Measurements from ENCODE around the gene ZNF778.

DNA sequence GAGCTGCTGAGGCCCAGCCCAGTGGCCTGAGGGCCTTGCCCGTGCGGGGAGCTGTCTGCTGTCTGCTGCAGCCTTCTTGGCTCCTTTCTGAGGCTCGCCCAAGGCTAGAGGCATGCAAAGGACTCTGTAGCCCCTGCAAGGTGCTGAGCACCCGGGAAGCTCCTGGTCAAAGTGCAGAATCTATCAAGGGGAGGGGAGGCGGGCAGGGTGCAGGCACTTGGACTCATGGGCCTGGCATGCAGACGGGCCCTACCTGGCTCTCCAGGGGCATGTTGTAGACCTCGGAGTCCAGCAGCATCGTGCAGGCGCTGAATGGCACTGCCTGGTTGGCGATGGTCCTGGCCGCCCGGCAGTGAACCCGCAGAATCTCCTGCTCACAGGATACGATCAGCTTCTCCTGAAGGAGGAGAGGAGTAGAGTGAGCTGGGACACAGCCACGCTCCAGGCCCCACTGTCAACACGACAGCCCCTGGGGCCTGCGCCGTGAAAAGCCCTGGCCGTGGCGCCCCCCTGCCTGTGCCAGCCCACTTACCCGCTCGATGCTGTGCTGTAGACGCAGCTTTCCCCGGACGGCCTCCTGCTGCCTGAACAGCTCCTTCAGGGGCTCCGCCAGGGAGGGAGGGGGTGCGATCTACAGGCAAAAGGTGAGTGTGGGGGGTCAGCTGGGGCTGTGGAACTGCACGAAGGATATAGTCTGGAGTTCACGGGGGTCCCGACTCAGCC is 57.2 kb downstream of the ZNF778 start:
- TF ChIP-seq, protein P1, sequence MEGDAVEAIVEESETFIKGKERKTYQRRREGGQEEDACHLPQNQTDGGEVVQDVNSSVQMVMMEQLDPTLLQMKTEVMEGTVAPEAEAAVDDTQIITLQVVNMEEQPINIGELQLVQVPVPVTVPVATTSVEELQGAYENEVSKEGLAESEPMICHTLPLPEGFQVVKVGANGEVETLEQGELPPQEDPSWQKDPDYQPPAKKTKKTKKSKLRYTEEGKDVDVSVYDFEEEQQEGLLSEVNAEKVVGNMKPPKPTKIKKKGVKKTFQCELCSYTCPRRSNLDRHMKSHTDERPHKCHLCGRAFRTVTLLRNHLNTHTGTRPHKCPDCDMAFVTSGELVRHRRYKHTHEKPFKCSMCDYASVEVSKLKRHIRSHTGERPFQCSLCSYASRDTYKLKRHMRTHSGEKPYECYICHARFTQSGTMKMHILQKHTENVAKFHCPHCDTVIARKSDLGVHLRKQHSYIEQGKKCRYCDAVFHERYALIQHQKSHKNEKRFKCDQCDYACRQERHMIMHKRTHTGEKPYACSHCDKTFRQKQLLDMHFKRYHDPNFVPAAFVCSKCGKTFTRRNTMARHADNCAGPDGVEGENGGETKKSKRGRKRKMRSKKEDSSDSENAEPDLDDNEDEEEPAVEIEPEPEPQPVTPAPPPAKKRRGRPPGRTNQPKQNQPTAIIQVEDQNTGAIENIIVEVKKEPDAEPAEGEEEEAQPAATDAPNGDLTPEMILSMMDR (conservative IDR thresholded peaks at IDR 0.05 in 1 of 2, IDR thresholded peaks at IDR 0.05 in 1 of 2; ENCODE audit: low read depth in 1 of 2, low read length in 2 of 2) = no peak
- no peak for TF ChIP-seq EZH2 (IDR thresholded peaks at IDR 0.05; ENCODE audit: low read length, missing control alignments)
